RPMI8226 (cell line): ENCODE results near the gene PTGDR2.

Experiments used
- DNase-seq: peaks from one replicate; pipeline ENCODE4 v3.0.0-alpha.2; 2015

Gene PTGDR2

GRCh38 chr11:60855726-60856633, at the start of gene PTGDR2:
Gene PTGDR2 (minus strand): TSS chr11:60855950. CDS start chr11:60853722, 2,228 bp downstream.
- no peak for DNase-seq

DNA sequence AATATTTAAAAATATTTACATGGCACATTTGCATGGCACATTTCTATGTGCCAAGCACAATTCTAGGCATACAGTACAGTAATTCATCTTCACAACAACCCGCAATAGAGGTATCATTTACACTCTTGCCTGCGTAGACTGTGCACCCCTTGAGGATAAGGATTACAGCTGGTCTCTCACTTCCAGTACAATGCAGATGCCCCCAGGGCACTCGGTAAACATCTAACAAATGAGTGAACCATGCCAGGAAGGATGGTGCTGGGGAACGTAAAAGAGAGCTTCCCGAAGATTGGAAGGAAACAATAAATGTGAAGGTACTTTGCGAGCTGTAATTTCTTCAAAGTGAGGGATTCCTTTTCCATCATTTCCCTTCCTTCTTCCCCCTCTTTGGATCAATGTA, 49.3 kb upstream of the PTGDR2 start:
- DNase-seq: no peak

- no peak for DNase-seq
Observed at GRCh38 chr11:60902625-60903024, 46.9 kb upstream of the PTGDR2 start.

- no peak for DNase-seq
Observed at GRCh38 chr11:60900673-60901404, 45.1 kb upstream of the PTGDR2 start.

GRCh38 chr11:60899977-60900376, 44.2 kb upstream of the PTGDR2 start:
- no peak for DNase-seq

- DNase-seq: peak; percentile 39
Observed at GRCh38 chr11:60899046-60899936, 43.5 kb upstream of the PTGDR2 start.

- no peak for DNase-seq
Observed at GRCh38 chr11:60897496-60897895, 41.7 kb upstream of the PTGDR2 start.

DNA sequence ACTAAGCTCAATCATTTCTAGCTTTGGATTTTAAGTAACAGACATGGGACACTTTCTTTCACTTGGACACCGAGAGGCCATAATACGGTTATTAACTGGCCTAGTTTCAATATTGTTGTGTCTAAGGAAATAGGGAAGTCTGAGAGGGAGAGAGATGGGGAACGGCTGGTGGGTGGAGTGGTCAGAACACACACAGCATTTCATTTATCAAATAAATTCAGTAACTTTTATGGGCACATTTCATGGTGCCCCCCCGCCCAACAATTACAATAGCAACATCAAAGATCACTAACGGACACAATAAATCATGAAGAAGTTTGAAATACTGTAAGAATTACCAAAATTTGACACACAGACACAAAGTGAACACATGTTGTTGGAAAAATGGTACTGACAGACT, 39.9 kb upstream of the PTGDR2 start:
- DNase-seq: no peak

- no peak for DNase-seq
Observed at GRCh38 chr11:60891103-60891741, 35.5 kb upstream of the PTGDR2 start.

- no peak for DNase-seq
Observed at GRCh38 chr11:60890696-60891095, 34.9 kb upstream of the PTGDR2 start.

DNA sequence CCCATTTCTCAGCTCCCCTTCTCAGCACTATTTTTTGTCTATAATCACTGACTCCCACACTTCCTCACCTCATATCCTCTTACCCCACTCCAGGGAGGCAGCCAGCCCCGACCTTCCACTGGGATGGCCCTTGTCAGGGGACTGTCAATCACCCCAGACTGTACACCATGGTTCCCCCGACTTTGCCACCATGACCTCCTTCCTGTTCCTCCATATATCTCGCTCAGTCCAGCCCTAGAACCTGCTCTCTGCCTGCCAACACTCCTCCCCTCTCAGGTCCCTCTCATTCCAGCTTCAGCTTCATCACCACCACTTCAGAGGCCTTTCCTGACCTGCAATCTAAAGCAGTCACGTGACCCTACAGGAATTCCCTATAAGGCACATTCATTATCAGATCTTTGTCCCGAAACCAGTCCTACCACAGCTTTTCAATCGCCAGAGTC, 34.1 kb upstream of the PTGDR2 start:
- no peak for DNase-seq

- DNase-seq: peak; percentile 78
Observed at GRCh38 chr11:60887556-60887955, 31.8 kb upstream of the PTGDR2 start.

DNA sequence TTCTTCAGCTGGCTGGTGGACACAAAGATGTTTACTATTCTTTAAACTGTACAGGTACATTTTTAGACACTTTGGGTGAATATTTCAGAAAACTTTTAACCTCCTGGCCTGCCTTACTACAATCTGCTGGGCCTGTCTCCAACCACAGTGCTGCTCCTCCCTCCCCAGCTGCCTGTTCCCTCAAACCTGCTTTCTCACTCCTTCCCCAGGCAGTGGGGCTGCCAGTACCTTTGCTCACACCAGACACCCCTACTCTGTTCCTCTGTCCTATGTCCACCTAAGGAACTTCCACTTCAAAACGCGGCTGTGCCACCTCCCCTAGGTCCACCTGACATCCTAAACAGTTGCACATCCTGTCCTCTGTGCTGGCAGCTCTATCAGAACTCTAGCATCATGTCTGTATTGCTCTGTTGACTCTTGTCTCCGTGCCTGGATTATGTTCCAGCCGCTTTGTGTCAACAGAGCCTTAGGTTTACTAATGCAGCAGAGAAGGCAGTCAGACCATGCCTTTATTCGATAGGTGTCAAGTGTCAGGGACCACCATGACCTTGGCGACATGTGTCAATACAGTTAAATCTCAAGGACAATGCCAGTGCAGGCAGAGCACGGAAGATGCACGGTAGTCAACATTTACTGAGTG, 25.0 kb upstream of the PTGDR2 start:
- no peak for DNase-seq

DNA sequence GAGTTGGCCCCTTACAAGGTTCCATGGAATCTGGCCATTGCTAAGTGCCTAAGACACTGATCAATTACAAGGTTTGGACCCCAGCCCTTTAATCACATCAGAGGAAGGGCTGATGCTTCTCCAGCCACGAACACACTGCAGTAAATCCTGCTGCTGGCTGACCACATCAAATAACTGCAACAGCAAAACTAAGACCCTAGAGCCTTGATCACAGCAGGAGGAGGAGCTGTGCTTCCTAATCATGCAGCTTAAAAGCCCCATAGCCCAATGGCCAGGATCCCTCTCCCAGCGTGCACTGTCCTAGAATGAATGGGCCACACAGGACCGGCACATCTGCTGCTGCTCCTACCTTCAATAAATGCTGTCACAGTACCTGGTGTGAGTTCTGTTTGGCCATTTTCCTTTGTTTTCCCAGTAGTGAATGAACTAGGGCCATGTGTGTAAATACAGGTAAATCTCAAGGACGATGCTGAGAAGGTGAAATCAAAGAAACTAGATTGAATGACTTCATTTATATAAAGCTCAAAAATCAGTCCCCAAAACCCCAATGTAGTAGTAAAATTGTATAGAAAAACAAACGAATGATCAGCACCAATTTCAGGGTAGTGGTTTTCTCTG, 24.3 kb upstream of the PTGDR2 start:
- no peak for DNase-seq

DNA sequence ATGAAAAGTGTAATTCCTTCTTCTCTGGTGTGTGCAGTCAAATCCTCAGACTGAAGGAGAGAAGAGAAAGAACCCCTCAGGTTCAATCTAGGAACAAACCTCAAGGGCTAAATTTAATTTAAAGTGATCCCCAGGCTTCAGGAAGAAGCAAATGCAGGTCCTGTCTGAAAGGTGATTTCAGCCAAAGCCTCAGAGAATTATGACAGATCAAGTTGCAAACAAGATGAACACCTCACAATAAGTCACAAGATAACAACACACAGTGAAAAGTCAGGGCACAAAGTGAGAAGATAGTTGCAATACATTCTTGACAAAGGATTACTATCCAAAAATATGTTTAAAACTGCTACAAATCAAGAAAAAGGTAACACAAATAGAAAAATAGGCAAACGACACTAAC, 23.4 kb upstream of the PTGDR2 start:
- no peak for DNase-seq

- no peak for DNase-seq
Observed at GRCh38 chr11:60878245-60879101, 22.7 kb upstream of the PTGDR2 start.

GRCh38 chr11:60876168-60876485, 20.4 kb upstream of the PTGDR2 start:
- DNase-seq: no peak

DNA sequence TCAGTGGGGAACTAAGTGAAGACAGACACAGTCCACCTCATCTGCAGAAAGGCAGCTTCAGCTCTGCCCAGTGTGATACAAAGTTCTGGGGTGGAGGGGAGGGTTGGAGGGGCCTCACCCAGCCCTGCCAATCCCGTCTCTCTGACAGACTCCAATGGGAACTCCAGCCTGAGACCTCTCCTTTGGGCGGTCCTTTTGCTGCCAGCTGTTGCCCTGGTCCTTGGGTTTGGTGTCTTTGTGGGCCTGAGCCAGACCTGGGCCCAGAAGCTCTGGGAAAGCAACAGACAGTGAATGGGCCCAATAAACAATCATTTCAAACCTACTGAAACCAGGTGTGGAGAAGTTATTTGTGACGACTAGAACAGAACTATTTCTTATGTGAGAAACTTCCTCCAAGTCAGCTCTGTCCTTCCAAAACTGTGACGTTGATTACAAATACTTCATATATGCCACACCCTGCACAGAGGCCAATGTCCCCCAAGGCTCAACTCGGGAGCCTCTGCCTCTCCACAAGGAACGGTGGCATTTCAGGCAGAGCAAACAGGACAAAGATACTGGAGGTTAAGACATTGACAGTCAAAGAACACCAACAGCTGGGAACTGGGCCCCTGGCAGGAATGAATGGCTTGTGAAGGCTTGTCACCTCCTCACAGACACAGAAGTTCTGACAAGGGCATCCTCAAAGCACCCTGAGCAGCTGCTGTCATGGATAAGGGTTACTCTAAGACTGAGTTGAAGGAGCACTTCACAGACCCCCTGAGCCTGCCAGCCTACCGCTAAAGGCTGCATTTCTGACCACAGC, 19.8 kb upstream of the PTGDR2 start:
- no peak for DNase-seq

GRCh38 chr11:60874421-60875365, 18.9 kb upstream of the PTGDR2 start:
- DNase-seq: no peak
